HG03439 (cell line): ENCODE data around the gene CDKN3.
"Not testable (repeated sequence)": the region's sequence is repeated elsewhere in the genome, so short reads cannot be mapped to it uniquely, and the experiment has no call there.

Experiments used
- ATAC-seq: cut with Tn5 transposase; IDR thresholded peaks from one replicate; pipeline ENCODE4 v1.9.1; 2021; ENCODE audit warnings: mild to moderate bottlenecking, moderate library complexity; ENCODE audit not compliant: unreplicated experiment

CDKN3 gene

DNA sequence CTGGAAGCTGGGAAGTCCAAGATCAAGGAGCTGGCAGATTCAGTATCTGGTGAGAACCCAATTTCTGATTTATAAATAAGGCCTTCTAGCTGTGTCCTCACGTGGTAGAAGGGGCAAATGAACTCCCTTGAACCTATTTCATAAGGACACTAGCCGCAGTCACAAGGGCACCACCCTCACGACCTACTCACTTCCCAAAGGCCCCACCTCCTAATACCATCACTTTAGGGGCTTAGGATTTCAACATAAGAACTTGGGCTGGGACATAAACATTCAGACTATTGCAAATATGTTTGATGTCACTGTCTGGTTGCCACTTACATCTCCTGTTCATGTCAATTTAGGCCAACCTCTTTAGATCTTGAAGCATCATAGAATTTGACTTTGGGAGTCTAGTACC is 55.2 kb downstream of the CDKN3 start:
- no peak for ATAC-seq

DNA sequence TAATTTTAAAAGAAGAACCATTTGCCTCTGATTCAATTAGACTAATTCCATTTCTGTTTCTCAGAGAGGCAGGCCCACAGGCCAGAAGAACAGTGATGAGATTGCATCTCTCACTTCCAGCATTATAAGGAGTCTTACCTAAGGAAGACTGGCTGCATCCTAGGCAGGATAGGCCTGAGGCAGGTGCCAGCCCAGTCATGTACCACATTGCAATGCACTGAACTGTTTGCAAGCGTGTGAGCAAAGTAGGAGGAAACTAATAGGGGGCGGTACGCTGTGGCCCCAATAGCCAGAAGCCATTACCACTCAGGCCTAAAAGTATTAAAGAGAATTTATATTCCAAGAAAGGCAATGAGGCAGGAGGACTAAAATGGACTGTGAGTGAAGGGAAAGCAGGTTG is 56.4 kb downstream of the CDKN3 start:
- no peak for ATAC-seq

DNA sequence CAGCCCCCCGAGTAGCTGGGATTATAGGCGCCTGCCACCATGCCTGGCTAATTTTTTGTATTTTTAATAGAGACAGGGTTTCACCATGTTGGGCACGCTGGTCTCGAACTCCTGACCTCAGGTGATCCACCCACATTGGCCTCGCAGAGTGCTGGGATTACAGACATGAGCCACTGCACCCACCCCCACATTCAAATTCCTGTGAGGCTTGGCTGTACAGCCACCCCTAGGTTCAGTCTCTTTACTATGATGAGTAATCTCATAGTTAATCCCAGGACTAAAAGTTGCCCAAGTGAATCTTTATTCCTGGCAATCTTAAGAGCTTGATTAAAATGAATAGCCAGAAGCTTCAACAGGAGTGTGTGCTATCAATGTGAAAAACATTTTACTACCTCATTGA is 57.2 kb downstream of the CDKN3 start:
- ATAC-seq = not testable (repeated sequence)

DNA sequence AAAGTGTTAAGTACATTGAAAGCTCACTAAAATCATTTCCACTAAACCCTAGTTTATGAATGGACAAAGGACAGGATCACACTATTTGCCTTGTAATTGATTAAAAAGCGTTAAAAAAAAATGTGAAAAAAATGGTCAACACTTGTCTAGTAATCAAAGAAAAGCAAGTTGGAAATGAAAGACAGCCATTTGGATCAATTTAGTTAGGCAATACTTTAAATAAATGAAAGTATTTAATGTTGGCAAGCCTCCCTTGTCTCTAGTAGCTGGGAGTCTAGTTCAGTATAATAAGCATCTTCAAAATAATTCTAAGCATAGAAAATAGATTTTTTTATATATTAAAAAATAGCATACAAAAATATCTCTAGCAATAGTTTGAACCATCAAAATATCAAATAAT is 58.6 kb downstream of the CDKN3 start:
- ATAC-seq = no peak

DNA sequence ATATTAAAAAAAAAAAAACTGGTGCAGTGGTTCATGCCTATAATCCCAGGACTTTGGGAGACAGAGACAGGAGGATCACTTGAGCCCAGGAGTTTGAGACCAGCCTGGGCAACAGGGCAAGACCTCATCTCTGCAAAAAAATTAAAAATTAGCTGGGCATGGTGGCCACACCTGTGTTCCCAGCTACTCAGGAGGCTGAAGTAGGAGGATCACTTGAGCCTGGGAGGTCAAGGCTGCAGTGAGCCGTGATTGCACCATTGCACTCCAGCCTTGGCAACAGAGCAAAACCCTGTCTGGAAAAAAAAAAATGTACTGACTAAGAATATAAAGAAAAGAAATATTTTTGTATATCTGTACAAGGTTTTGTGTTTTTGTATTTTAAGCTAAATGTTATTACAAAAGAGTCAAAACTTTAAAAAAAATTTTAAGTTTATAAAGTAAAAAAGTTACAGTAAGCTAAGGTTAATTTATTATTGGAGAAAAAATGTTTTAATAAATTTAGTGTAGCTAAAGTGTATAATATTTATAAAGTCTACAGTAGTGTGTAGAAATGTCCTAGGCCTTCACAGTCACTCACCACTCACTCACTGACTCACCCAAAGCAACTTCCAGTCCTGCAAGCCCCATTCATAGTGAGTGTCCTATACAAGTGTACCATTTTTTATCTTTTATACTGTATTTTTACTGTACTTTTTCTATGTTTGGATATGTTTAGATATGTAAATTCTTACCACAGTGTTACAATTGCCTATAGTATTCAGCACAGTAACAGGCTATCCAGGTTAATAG is 60.2 kb downstream of the CDKN3 start:
- ATAC-seq = not testable (repeated sequence)

DNA sequence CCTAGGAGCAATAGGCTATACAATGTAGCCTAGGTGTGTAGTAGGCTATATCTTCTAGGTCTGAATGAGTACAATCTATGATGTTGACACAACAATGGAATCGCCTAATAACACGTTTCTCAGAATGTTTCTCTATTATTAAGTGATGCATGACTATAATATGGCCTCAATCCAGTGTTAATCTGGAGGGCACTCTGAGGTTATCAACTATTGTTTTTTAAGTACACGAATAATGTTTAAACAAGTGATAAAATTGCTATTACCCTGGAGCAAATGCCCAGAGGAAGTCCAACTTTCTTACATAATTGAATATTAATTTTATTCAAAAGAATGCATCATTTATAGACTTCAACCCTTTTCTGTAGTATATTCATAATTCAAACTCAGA is 60.8 kb downstream of the CDKN3 start:
- no peak for ATAC-seq

DNA sequence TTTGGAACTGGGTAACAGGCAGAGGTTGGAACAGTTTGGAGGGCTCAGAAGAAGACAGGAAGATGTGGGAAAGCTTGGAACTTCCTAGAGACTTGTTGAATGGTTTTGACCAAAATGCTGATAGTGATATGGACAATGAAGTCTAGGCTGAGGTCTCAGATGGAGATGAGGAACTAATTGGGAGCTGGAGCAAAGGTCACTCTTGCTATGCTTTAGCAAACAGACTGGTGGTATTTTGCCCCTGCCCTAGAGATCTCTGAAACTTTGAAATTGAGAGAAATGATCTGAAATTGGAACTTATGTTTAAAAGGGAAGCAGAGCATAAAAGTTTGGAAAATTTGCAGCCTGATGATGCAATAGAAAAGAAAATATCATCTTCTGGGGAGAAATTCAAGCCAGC is 61.7 kb downstream of the CDKN3 start:
- not testable (repeated sequence) for ATAC-seq

DNA sequence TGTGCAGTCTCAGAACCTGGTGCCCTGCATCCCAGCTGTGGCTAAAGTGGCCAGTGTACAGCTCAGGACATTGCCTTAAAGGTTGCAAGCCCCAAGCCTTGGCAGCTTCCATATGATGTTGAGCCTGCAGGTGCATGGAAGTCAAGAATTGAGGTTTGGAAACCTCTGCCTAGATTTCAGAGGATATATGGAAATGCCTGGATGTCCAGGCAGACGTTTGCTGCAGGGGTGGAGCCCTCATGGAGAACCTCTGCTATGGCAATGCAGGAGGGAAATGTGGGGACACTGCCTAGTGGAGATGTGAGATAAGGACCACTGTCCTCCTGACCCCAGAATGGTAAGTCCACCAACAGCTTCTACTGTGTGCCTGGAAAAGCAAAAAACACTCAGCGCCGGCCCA is 62.3 kb downstream of the CDKN3 start:
- ATAC-seq = no peak

DNA sequence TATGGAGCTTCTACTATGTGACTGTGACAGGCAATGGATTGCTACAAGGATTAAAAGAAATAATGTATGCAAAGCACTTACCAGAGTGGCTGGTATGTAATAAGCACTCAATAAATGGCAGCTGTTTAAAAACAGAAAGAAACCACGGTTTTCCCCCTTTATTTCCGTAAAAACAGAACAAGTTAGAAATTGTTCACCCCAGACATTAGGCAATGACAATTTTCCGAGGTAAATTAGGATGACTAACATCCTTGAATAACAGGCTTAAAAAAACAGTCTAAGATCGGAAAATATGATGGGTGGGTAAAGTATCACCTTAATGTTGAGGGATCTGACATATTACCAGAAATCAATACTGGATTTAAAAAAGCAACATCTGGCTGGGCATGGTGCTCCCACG is 65.2 kb downstream of the CDKN3 start:
- no peak for ATAC-seq

DNA sequence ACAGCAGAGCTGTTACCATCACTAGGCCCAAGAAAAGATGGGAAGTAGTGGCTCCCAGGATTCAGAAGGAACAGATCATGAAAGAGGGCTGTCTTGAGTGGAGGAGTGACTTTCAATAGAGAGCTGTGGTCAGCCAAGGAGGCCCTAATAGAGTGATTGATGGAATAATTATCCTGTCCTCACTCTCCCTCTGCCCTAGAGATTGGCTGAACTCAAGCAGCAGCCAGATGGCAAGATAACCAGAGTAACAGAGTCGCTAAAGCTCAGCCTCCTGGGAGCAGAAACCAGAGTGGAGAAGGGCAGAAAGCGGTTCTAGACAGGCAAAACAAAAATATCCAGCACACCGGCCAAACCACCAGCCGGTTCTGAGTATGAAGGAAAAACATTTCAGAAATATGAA is 68.8 kb downstream of the CDKN3 start:
- ATAC-seq = no peak

DNA sequence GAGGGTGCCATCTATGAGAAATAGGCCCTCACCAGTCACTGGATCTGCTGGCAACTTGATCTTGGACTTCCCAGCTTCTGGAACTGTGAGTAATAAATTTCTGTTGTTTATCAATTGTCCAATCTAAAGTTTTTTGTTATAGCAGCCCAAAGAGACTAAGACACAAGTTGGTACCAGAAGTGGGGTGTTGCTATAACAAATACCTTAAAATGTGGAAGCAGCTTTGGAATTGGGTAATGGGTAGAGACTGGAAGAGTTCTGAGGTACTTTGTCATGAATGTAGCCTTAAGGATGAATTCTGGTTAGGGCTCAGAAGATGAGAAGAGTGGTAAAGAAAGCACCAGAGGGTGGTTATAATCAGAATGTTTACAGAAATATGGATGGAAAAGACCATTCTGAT is 70.5 kb downstream of the CDKN3 start:
- no peak for ATAC-seq
